DMS79 treated with DMSO at 0.1 percent for 48 hours (cell line): Measurements from ENCODE around the gene HMGCL.
A peak's percentile ranks its signal among the peaks of the same experiment; 100 is the strongest.
"Not testable (repeated sequence)": the region's sequence is repeated elsewhere in the genome, so short reads cannot be mapped to it uniquely, and the experiment has no call there.

ENCODE experiments used
- DNase-seq: peaks from one replicate; lab custom pipeline; 2025; lab: John Stamatoyannopoulos, UW

HMGCL gene

DNA sequence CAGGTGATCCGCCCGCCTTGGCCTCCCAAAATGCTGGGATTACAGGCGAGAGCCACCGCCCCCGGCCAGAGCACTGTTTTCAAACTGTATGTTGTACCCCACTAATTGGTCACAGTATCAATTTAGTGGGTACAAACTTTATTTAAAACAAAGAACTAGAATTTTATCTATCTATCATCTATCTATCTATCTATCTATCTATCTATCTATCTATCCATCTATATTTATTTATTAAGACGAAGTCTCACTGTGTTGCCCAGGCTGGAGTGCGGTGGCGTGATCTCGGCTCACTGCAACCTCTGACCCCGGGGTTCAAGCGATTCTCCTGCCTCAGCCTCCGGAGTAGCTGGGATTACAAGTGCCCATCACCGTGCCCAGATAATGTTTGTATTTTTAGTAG lies 1.4 kb upstream of the HMGCL start:
- DNase-seq, result not testable (repeated sequence)

DNA sequence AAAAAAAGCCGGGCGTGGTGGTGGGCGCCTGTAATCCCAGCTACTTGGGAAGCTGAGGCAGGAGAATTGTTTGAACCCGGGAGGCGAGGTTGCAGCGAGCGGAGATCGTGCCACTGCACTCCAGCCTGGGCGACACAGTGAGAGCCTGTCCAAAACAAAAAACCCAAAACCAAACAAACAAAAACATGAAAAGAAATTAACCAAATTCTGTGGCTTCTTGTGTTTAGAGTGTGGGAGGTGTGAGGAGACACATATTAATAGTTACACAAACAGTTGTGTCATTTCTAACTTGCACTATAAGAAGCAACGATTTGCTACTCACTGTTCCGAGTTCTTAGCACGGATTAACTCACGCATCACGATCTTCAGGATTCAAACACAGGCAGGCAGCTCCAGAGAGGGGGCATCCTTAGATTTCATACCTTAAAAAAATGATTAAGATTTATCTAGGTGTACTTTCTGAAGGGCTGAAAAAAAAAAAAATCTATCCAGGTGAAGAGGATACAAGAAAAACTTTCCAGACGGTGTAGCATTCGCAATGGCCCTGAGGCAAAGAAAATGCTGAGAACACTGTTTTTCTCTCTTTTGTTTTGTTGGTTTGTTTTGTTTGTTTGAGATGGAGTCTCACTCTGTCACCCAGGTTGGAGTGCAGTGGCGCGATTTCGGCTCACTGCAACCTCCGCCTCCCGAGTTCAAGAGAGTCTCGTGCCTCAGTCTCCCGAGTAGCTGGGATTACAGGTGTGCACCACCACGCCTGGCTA lies 713 bp upstream of the HMGCL start:
- no peak for DNase-seq

DNA sequence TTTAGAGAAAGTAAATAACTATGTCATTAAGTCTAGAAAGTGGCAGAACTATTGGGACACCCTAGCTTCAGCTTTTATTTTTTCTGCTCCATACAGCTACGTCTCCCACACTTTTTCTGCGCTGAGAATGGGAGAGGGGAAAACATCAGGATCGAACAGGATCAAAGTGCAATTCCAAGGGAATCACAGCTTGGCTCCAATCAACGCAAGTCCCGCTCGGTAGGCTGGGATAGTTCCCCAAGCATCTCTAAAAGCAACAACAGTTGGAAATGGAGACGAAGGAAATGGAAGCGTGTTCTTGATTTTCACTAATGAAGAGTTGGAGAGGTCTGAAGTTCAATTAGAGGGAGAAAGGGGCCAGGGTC lies 536 bp downstream of the HMGCL start:
- DNase-seq, result no peak

DNA sequence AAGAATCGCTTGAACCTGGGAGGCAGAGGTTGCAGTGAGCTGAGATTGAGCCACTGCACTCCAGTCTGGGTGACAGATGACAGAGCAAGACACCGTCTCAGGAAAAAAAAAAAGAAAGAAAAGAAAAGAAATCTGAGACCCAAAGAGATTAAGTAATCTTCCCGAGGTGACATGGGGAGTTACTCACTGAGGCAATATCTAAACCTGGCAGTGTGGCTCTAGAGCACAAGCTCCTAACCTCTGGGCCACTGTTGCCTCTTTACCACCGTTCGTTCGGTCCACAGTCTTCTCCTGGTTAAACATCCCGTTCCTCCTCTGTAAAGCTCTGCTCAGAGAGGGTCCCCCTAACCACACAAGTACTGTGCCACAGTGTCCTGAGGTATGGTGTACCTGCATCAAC lies 1.5 kb downstream of the HMGCL start:
- DNase-seq, result no peak

DNA sequence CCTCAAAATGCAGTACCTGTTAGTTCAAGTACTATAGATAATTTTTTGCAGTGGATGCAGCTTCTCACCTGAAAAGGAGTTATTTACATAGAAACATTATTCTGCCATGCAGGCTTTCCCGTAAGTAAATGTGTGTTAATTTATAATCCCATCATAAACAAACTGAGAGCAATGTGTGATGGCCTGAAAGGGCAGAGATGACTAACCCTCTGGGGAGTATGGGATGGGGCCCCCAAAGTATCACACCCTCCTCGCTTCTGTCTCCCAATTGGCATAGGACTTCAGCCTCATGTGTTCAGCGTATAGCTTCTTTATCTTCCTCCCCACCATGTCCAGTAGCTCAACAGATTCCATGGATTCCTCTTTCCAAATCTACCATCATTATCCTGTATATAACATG lies 7.6 kb downstream of the HMGCL start:
- DNase-seq, result no peak

DNA sequence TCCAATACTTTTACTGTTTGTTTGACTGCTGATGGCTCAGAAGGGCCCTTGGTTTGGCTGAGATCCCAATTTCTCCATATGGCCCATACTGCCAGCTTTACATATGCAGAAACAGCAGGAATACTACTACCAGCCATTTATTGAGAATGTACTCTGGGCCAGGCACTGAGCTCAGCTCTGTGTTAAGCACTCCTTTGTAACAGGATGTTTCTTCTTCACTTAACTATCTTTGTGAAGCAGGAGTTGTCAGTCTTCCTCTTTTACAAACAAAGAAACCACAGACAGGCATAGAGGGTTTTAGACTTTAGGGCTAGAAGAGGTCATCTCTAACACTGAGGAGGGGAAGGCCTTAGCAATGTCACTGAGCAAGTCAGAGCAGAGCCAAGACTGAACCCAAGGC lies 8.3 kb downstream of the HMGCL start:
- no peak for DNase-seq

DNA sequence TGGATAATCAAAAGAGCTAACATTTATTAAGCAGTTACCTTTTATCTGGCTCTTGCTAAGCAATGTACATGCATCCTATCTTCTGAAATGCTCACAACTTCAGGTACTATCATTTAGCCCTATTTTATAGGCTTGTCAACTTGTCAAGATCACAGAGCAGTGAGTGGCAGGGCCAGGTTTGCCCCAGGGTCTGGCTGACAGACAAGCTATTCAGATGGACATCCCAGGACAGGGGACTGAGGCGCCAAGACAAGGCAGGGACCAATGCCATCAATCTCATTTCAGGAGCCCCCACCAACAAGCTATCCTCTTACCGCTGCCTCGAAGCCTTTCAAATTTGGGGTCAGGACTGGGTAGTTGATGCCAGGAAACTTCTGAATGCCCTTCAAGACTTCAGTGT lies 8.9 kb downstream of the HMGCL start:
- DNase-seq, result no peak

DNA sequence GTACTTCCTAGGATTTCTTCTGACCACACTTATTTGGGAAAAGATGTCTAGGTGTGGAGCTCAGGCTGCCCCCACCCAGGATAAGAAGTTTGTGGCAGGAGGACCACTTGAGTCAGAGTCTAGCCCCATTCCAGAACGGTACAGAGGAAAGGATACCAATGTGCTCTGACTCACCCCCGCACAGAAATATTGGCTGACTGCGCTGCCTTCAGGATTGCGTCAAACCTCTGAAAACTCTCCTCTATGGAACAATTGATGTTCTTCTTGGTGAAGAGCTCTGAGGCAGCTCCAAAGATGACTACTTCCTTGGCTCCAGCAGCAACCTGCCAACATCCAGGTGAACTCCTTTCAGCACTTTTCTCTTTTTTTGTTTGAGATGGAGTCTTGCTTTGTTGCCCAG lies 11.2 kb downstream of the HMGCL start:
- no peak for DNase-seq

DNA sequence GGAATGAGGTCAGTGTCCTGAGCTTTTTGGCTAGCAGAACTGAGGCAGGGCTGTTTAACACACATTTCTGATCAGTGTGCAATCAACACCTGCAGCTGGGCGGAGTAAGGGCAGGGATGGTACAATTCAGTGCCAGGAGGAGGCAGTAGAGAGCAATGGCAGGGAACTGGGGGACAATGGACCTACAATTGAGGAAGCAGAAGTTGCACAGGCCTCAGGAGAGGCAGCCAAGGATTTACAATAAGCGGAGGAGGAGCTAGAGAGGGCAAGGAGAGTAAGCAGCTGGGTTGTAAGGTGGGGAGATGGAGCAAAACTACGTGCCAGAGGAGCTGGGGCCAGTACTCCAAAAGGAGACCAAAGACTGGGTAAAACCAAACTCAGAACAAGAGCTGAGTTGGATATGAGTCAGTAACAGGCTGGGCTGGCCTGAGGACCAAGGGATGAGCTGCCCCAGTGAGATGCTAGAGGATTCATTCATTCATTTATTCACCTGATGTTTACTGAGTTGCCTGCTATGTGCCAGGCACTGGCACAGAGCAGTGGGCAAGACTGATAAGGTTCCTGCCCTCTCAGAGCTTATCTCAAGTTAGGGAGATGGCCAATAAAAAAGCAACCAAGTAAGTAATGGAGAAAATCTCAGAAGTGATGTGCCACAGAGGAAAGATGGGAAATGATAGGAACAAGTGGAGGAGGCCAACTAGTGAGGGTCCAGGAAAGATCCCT lies 14.2 kb downstream of the HMGCL start:
- DNase-seq, result no peak

DNA sequence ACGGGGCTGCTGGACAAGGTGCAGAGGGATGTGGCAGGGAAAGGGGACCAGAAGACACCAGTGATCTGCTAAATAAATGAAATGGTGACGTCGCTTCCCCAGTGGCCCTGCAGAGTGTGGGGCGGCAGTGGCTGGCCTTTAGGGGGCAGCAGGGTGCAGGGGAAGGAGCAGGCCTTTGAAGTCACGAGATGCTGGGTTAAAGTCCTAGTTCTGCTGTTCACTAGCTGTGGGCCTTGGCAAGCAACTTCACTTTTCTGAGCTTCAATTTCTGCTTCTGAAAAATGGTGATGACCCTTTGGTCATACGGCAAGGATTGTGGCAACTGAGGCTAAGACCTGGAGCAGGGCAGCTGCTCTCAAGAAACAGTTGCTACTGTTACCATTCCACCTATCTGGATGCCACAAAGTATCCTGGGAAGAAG lies 15.5 kb downstream of the HMGCL start:
- peak; percentile 27 for DNase-seq

DNA sequence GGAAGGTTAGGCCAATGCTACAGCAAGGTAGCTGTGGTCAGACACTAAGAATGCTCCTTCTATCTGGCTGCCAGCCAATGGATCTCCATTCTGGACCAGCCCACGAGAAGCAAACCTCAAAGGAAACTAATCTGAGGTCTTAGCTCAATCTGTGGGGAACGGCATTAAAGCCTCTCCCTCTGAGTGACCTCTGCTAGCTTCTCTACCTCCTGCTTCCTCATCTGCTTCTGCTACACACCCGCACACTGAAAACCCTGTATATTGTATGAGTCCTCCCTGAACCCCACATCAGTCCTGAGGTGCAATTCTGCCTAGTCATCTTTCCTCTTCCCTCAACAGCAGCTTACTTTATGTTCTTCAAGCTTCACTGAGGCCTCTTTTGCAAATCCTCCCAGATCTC lies 17.8 kb downstream of the HMGCL start:
- no peak for DNase-seq

DNA sequence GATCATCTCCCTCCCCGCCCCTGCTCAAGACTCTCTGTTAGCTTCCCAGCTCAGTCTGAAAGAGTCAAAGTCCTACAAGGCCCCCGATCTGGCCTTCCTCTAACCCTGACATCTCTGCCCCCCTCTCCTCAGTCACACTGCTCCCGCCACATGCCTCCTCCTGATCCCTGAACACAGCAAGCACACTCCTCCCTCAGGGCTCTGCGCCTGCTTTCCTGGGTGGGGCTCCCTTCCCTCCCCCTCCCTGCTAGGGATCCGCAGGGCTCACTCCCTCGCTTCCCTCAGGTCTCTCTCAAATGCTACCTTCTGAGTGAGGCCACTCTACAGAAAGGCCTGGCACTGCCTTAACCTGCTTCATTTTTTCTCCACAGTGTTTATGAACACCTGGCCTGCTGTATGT lies 18.9 kb downstream of the HMGCL start:
- no peak for DNase-seq

DNA sequence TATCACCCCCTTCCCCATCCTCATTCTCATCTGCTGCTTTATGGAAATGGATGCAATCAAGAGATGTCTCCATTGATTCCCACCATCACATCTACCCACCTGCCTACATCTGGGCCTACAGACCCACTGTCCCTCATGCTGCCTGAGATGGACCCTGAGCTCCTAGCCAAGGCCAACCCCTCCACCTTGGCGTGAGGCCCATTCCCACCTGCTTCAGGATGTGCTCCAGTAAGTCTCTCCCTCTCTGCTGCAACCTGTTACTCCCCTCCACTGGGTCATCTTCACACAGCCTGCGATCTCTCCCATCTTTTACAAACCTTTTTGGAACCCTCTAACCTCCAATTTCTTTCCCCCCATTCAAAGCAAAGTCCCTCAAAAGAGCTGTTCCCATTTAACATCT lies 20.2 kb downstream of the HMGCL start:
- DNase-seq, result no peak

DNA sequence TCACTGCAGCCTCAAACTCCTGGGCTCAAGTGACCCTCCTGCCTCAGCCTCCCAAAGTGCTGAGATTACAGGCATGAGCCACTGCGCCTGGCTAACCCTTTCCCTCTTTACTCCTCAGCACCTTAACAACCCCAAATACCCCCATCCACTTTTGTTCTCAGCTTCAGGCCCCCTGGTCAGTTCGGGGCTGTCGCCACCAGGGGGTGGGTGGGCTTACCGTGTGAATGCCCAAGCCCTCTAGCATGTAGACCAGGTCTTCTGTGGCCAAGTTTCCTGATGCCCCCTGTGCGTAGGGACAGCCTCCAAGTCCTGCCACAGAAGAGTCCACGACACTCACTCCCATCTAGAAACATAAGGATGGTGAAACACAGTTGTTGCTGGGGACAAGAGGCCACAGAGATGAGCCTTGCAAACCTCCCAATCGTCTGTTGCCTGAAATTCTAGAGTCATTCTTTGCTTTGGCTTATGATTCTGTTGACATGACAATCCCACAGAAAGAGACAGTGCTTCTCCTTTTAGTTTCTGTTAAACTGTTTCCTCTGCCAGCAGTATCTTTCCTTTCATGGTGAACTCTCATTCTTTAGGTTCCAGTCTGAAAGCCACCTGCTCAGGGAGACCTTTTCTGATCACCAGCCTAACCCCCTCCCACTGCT lies 20.9 kb downstream of the HMGCL start:
- no peak for DNase-seq

DNA sequence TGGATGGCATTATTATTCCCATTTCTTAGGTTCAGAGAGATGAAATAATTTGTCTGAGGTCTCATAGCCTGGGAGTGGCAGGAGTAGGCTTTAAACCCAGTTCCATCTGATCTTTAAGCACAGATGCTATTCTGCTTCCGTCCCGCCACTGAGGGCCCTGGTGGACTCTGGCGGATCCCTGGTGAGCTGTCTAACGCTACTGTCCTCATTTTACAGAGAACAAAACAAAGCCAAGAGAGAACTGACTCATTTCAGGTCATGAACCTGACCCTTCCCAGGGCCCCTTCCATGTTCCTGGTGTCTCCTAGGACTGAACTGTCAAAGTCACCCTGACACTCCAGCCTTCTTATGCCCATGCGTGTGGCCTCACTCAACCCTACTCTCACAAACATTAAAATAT lies 21.6 kb downstream of the HMGCL start:
- DNase-seq, result no peak

DNA sequence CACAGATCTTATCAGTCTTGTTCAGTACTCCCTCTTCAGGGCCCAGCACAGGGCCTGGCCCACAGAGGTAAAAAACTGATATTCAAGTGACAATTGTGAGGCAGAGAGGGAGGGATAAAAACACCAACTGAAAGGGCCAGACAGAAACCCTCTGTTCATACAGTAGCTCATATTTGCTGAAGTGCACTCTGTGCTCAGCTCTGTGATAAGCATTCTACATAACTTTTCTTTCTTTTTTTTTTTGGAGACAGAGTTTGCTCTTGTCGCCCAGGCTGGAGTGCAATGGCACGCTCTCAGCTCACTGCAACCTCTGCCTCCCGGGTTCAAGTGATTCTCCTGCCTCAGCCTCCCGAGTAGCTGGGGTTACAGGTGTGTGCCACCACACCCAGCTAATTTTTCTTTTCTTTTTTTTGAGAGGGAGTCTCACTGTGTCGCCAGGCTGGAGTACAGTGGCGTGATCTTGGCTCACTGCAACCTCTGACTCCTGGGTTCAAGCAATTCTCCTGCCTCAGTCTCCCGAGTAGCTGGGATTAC lies 22.4 kb downstream of the HMGCL start:
- not testable (repeated sequence) for DNase-seq

DNA sequence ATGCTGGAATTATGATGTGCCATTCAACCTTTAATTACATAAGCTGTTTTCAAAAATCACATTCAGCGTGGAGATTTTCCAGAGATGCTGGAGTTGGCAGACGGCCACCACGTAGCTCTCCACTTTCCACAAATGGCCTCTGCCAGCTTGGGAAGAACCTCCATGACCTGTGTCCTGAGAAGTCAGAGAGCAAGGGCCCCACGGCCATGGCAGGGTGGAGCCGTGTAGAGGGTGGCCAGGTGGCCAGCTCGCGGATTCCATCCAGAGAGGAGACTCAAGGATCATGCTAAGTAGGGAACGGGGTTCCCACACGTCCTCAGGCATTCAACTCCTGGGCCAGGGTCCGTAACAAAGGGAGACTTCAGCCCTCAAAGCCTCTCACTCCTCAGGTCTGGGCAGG lies 23.4 kb downstream of the HMGCL start:
- no peak for DNase-seq

DNA sequence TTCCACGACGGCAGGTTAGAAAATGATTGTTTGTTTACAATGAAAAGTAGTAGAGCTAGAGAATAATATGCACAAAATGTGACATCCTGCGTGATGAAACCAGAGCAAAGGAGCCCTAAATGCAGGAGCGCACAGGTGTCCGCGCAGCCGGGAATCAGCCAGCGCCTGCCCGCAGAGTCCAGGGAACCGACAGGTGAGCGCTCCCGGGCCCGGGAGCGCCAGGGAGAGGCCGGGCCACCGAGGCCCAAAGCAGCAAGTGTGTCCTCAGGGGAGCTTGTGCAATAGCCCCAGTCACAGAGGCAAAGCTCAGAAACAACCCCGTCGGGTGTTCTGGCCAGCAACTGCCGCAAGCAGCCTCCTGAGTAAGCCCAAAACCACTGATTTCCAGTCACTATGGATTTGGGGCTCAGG lies 23.9 kb downstream of the HMGCL start:
- DNase-seq, result peak; percentile 34

DNA sequence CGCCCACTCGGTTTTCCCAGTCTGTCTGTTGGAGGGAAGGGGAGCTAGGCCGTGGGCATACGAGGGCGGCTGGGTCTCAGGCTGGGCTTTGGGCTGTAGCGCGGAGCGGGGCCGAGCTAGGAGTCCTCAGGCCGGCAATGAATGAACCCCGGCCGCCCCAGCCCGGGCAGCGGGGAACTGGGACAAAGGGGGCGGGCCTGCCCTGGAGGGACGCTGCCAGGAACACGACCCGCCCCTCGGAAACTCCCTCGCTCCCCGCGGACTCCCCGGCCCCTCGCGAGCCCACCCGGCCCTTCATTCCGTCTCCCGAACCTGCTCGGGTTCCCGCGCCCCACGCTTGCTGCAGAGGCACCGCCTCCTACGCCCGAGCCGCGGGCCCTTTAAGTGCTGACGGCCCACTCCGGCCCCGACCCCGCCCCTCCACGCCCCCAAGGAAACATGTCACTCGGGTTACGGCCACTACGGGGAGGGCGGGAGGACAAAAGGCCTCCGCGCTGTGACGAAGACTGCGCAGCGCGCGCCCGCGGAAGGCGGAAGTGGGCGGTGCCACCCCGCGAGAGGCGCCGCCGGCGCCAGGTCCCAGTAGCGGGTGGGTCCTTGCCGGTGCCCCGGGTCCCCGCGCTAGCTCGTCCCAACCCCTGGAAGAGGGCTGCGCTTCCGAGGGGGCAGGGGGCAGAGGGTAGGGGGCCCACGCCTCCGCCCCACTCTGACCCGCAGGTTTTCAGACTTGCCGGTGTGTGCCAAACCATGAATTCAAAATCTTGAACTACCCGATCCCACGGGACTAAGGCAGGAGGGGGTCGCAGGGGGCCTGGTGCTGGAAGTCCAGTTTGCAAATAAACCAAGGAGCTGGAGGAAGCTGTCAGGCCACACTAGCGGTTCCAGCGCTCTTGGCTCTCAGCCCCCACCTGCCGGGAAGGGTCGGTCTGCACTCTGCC lies 24.6 kb downstream of the HMGCL start, which contains the start of gene GALE:
TSS of gene GALE (minus strand) at position 355 of the 938 bp plus-strand sequence. CDS start 1,747 bp downstream, outside the sequence.
- DNase-seq, result peak; percentile 81

DNA sequence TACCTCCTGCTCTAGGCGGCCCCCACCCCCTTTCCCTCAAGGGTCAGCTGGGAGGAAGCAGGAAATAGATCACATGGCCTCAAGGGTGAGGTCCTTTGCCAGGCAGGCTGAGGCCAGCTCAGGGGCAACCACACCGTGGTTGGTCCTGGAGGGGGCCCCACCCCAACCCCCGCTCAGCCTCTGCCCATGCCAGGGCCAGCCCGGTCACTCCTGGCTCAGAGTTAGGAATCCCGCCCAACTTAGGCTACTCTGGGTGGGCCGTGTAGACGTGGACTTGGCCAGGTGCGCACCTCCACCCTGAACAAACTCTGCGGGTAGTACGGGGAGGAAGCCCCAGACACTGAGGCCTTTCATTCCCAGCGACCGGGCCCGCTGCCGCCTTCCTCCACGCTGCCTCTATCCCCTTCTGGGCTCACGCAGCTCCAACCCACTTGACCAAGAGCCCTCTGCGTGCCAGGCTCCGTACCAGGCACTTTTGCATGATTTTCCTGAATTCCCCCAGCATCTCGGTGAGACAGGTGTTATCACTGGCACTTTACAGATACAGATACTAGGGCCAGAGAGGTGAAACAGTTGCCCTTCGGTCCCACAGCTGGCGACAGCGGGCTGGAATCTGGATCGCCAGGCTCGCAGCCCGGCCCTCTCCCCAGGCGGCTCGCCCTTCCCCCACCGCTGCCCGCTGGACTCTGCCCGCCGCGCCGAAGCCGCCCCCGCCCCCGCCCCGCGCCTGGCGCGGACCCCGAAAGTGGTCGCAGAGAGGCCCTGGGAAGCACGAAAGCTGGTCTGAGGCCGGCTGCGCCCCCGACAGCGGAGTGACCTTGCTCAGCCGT lies 25.4 kb downstream of the HMGCL start:
- DNase-seq, result no peak

DNA sequence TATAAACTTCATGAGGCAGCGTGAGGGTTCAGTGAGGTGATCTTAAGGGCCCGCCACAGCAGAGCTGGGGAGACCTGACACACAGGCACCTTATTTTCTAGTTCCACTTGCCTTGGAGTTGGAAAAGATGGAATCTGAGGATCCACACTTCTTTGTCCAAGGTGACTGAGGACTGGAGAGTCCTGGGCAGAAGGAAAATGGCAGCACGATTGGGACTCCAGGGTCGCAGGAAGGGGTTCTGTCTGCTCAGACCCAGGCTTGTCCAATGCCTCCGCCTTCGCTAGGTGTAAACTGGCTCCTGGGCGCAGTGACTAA lies 26.0 kb downstream of the HMGCL start:
- no peak for DNase-seq
